ENCODE results near the gene NFASC.

The NFASC gene

GRCh38 chr1:204958317-204959307, 88.0 kb downstream of the NFASC start:
- H3K4me3 ChIP-seq (replicated peaks in 1 of 2; ENCODE audit: low read depth in 2 of 2, low read length in 2 of 2), result no peak overlapping the region
- no peak for DNase-seq (ENCODE audit: low read depth in 2 of 2)
- no peak for TF ChIP-seq CTCF (IDR thresholded peaks at IDR 0.05; ENCODE audit: low read depth, low read length)

- DNase-seq (ENCODE audit: low read depth in 2 of 2), result no peak
- no peak for TF ChIP-seq CTCF (IDR thresholded peaks at IDR 0.05; ENCODE audit: low read depth, low read length)
- no peak overlapping the region for H3K4me3 ChIP-seq (replicated peaks in 1 of 2; ENCODE audit: low read depth in 2 of 2, low read length in 2 of 2)
Observed at GRCh38 chr1:204959374-204959773, 88.7 kb downstream of the NFASC start.

DNA sequence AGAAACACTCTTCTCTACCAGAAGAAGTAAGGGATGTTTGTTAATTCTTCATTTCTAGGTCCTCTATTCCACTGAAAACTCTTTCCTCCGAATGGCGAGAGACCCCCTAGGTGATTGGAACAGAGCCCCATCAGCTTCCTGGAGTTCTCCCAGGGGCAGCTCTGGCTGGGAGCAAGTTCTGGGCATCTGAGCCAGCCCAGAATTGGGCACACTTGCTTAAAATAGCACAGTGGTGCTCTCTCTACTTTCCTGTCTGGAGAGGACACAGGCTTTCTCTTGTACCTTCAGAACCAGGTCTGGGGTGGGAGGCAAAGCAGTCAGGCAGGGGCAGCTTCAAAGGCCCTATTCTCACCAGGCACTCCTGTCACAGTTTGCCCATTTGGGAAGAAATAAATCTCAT, 89.2 kb downstream of the NFASC start:
- no peak overlapping the region for H3K4me3 ChIP-seq (replicated peaks in 1 of 2; ENCODE audit: low read depth in 2 of 2, low read length in 2 of 2)
- no peak for TF ChIP-seq CTCF (IDR thresholded peaks at IDR 0.05; ENCODE audit: low read depth, low read length)
- no peak for DNase-seq (ENCODE audit: low read depth in 2 of 2)

DNA sequence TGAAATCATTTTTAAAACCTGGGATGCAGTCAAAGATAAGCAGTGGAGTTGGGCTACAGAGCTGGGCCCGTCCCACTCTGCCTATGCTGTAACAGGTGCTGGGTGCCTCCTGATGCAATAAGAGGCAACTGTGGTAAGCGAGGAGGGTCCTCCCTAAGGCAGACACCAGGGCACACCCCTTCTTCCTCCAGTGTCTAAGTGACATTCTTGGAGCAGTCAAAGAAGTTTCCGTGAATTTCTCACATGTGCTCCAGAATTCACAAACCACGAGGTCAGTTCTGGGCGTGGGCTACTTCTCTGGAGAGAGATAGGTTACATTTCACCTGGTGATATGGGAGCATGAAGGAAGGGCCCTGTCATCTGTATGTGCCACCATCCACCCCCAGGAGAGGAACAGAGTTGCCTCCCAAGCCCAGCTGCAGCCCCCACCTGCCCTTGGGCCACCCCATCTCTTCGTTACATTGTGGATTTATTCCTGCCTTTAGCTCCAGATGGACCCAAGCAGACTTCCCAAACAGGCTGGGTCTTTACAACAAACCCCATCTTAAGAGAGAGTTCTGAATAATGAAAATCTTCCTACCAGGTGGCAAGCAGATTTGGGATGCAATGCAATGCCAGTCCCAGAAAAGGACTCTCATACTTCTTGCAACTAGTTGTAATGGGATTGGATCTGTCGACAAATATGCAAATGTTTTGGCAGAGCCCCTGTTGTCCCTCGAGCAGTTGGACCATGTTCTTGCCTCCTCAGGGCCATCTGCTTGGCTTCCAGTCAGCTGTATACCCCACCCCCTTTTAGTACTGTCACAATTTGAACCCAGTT, 89.9 kb downstream of the NFASC start:
- no peak overlapping the region for H3K4me3 ChIP-seq (replicated peaks in 1 of 2; ENCODE audit: low read depth in 2 of 2, low read length in 2 of 2)
- TF ChIP-seq CTCF (IDR thresholded peaks at IDR 0.05; ENCODE audit: low read depth, low read length), result no peak
- DNase-seq (ENCODE audit: low read depth in 2 of 2), result no peak

- DNase-seq (ENCODE audit: low read depth in 2 of 2), result no peak
- no peak for TF ChIP-seq CTCF (IDR thresholded peaks at IDR 0.05; ENCODE audit: low read depth, low read length)
- no peak overlapping the region for H3K4me3 ChIP-seq (replicated peaks in 1 of 2; ENCODE audit: low read depth in 2 of 2, low read length in 2 of 2)
Observed at GRCh38 chr1:204961765-204962419, 91.2 kb downstream of the NFASC start.

DNA sequence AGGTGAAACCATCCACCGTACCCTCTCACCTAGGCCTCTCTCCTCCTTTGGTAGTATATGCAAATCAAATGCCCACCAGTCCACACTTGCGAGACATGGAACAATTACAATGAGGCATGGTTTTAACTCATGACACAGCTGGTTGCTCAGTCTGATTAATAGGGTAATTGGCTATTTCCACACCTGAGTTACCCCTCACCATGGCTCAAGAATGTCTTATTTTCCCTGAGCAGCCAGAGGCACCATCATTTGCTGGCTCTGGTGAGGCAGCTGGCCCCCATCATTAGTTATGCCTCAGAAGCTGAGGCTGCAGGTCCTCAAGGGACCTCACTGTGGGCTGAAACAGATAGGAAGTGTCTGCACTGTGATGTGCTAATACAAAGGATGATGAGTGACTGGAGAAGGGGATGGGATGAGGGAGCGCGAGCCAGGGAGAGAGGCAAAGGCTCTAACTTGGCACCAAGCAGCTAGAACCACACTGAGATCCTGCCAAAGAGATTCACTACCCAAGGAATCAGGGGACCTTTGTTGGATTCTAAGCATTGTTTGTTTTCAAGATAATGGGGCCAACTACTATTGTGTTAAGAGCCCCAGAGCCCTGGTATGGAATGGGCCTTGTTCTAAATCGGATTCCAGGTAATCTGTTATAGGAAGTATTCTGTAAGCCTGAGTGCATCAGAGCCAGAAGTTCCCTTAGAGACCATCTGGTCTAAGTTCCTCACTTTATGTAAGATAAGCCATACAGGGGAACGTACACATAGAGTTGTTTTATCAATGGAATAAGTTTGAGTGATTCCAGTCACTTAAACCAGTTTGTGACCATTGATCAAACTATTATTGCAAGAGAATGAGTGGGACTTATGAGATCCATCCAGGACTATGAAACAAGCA, 92.3 kb downstream of the NFASC start:
- H3K4me3 ChIP-seq (replicated peaks in 1 of 2; ENCODE audit: low read depth in 2 of 2, low read length in 2 of 2), result no peak overlapping the region
- no peak for TF ChIP-seq CTCF (IDR thresholded peaks at IDR 0.05; ENCODE audit: low read depth, low read length)
- no peak for DNase-seq (ENCODE audit: low read depth in 2 of 2)
